HG02870 (cell line): ENCODE measurements around the gene LILRA6.
"Not testable (repeated sequence)": the region's sequence is repeated elsewhere in the genome, so short reads cannot be mapped to it uniquely, and the experiment has no call there.

ENCODE experiments used
- ATAC-seq: cut with Tn5 transposase; IDR thresholded peaks from one replicate; pipeline ENCODE4 v1.9.1; 2021; ENCODE audit warnings: mild to moderate bottlenecking, moderate library complexity; ENCODE audit not compliant: unreplicated experiment

LILRA6 gene

DNA sequence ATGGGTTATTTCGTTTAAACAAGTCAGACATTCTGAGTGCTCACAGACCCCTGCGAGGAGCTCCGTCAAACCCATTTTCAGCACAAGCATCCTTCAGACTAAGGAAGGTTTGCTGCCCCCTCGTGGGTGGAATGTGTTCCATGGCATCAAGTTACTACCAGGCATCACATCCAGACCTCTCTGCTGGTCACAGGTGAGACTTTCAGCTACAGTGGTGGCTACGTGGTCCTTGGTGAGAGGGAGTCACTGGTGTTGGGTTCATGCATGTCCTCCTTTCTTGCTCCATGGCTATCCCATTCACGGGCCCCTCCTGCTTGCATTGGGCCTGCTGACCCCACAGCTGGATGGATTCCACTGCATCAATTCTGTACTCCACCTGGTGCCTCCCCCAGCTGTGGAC lies 23.5 kb upstream of the LILRA6 start:
- ATAC-seq: no peak

DNA sequence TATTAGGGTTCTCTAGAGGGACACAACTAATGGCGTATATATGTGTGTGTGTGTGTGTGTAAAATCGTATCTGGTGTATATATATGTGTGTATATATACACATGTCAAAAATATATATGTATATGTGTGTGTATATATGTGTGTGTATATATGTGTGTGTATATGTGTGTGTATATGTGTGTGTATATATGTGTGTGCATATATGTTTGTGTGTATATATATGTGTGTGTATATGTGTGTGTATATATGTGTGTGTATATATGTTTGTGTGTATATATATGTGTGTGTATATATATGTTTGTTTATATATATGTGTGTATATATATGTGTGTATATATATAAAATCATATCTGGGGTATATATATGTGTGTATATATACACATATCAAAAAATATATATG lies 19.9 kb upstream of the LILRA6 start:
- no peak for ATAC-seq

DNA sequence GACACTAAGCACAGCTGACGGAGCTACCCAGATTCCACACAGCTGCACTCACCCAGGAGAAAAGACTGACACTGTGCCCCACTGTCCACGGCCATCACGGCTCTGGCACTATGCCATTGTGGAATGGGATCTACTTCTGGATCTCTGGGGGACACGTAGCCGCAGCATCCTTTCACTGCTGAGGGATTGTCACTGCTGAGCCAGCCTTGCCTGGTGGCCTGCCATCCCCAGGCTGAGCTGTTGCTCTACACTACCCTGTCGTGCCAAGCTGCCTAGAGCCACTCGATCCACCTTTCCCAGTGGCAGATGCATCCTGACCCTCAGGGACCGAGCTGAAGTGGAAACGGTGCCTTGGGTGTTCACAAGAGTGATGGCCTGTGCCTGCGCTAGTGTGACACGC lies 19.5 kb upstream of the LILRA6 start:
- ATAC-seq: no peak

DNA sequence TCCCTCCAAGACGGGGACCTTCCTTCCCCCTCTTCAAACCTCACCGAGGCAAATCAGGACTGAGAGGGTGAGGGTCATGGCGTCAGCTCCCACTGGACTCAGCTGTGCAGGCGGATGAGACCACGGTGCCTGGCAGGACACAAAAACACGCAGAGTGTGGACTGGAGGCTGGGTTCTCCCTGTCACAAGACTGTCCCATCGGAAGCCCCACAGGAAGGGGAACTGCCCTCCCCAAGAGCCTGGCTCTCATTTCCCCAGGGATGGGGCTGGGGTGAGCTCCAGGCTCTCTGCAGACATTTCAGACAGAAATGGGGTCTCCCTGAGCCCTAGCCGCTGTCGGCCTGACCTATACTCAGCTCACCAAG lies 14.5 kb upstream of the LILRA6 start, which contains the start of gene LILRB5:
TSS of gene LILRB5 (minus strand) at position 158 of the 365 bp plus-strand sequence. CDS start at position 78, 80 bp downstream.
- ATAC-seq: no peak

DNA sequence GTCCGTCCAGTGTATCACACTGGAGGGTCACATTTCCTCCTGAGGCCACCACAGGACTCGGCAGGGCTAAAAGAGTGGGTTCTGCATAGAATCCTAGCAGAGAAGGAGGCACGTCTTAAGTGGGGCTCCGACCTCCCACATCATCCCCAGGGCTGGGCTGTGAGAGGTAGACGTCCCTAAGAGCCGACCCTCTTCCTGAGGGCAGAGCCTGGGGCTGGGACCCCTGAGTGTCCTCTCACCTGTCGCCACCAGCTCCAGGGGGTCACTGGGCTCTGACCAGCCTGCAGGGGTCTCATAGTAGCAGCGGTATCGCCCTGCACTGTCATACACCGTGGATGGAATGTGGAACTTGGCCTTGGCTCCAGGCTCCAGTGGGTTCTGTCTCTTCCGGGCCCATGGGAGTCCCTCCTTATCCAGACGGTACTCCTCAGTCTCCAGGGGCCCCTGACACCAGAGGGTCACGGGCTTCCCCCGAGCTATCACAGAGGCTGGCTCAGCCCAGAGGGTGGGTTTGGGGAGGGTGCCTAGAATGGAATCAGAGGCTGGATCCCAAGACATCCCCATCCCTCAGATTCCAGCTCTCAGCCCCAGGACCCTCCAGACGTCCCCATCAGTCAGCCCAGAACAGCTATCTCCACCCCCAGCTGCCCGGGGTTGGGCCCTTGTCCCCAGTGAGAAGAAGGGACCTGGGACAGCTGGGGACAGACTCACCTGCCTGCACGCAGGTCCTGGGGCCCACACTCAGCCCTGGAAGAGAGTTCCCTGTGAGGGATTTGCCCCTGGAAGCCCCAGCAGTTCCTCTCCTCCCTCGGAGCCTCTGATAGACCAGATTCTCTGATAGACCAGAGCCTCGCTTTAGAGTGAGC lies 13.9 kb upstream of the LILRA6 start:
- ATAC-seq: no peak

DNA sequence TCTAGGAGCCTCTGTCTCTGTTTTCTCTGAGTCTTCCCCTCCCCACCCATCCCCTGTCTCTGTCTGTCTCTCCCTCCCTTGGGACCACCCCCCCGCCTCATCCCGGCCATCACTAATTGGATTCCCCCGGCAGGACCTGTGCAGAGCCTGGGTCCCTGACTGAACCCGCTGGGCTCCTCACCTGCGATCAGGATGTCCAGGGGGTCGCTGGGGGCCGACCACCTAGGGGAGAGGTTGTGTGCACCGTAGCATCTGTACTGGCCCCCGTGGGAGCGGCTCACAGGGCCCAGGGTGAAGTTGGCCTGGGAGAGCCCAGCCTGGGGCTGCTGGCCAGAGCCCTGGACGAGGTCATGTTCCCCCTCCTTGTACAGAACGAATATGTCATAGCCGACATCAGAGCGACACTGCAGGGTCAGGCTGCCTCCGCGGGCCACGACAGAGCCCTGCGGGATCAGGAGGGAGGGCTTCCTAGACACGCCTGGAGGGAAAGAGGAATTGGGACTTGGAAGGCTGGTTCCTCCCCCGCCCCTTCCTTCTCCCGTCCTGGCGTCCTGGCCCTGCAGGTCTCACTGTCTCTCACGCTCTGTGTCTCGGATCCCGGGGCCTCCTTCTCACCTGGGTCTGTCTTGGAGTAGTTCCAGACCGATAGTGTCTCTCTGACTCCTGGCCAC lies 12.7 kb upstream of the LILRA6 start:
- no peak for ATAC-seq

DNA sequence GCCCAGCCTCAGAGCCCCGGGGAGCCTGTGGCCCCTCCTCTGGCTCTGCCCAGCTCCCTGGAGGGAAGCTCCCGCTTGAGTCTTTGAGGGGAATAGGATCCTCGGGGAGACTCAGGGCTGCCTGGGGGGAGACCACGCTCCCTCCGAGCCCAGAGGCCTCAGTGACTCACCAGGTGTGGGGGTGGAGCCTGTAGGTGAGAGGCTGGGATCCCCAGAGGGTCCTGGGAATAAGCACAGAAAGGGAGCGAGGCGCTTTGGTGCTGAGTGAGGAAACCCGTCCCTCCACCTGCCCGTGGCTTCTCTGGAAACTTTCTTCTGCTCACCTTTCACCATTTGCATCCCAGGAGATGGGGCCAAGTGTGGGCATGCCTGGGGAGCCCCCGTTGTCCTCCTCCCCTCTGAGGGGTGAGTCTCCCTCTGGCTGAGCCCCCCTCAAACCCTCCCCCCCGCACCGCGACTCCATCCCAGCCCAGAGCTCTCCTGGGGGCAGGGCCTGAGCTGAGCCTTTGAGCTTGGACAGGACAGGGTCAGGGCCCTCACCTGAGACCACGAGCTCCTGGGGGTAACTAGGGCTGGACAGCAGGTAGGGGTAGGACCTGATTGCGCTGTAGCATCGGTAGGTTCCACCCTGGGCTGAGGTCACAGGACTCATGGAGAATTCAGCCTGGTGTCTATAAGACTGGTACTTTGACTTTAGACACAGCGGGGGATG lies 11.8 kb upstream of the LILRA6 start:
- ATAC-seq: no peak

DNA sequence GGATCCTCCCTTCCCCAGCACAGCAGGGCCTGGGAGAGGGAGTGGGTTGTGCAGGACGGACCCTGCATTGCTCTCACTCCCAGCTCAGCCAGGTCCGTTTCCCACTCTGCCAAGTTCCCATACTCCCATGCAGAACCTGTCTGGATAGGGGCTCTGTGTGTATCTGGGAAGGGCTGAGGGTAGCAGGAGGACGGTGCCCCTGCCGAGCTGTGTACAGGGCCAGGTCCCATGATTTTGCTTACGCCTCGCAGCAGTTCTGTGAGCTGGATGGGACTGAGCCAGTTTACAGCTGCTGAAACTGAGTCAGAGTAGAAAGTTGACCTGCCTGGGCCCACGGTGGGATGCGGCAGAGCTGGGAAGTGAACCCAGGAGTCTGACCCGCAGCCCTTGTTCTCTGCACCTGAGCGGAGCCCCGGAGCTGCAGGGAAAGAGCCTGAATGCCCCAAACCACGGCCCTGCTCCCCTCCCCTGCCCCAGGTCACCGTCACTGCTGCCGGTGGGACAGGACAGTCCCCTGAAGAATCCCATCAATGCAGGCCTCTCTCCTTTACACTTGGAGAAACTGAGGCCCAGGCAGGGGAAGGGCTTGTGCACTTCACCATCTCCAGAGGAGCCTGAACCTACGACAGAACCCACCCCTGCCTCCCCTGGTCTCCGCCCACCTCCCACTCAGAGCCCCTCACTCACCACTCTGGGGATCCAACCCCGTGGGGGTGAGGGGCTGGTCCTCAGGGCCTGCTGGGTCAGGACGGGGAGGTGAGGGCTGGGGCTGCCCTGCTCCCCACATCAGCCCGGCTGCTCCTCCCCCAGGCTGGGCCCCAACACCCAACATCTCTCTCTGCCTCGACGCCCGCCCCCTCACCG lies 11.0 kb upstream of the LILRA6 start:
- ATAC-seq: no peak

DNA sequence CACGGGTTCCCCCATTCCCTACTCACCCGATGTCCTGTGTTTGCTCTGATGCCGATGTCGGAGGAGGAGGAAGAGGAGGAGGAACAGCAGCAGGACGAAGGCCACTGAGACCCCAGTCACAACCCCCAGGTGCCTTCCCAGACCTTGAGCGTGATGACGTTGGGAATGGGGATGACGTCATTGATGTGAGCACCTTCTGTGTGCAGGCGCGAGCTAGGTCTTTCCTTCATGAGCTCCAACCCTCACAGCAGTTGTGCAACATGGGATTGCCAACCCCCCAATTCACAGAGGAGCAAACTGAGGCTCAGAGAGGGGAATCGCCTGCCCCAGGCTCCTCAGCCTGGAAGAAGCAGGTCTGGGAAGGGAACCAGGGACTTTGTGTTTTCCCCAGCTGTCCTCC lies 10.3 kb upstream of the LILRA6 start:
- ATAC-seq: no peak

DNA sequence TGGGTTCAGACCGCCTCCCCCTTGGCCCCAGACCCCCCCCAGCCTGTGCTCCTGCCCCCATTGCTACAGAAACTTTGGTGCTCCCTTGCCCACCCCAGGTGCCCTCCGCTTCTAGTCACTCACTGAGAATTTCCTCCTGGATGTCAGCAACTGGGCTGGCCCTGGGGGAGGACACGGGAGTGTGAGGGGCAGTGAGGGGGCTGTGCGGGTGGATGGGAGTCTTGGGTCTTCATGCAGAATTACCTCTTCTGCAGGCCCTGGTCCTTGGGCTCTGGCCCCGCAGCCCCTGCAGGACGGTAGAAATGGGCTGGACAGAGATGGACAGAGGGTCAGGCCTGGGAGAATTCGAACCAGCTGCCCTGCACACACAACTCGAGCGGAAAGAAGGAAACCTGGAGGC lies 9.7 kb upstream of the LILRA6 start:
- ATAC-seq: no peak

DNA sequence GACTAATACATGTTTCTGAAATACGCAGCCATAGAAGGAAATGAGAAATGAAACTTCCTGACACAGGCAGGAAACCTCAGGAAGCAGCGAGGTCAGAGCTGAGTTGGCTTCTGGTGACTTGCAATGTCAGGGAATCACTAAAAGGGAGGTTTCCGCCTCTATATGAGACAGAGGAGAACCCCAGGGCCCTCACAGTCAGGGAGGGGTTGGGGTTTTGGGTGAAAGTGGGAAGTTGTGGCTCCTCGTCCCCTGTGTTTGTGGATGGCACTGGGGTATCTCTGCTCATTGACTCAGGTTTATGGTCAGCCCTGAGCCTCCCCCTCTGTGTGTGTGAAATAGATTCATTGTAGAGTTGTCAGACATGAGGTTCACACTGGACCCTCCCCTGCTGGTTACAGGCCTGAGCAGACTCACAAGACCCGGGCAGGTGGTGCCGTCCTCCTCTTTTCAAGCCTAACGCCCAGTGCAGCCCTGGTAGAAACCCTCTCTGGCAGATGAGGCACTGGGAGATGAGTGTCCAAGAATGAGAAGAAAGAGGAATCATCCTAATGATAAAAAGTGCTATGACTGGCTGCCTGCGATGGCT lies 5.5 kb upstream of the LILRA6 start:
- ATAC-seq: no peak

DNA sequence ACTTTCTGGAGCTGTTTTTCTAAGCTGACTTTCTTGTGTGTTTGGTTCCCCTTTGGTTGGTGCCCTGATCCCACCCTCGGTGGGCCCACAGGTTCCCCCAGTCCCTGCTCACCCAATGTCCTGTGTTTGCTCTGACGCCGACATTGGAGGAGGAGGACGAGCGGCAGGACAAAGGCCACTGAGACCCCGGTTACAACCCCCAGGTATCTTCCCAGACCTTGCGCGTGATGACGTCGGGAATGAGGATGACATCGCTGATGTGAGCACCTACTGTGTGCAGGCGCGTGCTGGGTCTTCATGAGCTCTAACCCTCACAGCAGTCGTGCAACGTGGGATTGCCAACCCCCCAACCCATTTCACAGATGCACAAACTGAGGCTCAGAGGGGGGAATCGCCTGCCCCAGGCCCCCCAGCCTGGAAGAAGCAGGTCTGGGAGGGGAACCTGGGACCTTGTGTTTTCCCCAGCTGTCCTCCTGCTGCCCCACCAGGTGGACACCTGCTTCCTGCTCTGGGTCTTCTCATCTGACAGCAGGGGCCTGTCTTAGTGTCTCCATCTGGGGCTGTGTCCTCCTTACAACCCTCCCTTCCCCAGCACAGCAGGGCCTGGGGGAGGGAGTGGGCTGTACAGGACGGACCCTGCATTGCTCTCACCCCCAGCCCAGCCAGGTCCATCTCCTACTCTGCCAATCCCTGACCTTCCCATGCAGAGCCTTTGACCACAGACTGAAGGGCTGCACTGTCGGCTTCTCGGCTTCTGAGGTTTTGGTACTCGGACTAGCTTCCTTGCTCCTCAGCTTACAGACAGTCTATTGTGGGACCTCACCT lies 4.7 kb upstream of the LILRA6 start:
- ATAC-seq: no peak

DNA sequence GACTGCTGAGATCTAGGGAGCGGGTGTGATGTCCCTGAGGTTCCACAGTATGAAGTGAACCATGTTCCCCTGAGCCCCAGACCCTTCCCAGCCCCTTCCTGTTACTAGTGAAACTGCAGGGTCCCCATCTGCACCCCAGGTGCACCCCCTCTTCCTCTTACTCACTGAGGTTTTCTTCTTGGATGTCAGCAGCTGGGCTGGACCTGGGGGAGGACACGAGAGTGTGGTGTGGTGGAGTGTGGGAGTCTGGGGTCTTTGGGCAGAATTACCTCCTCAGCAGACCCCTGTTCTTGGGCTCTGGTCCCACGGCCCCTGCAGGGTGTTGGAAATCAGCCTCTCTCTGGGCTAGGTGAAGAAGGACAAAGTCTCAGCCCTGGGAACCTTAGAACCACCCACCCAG lies 3.3 kb upstream of the LILRA6 start:
- ATAC-seq: no peak

DNA sequence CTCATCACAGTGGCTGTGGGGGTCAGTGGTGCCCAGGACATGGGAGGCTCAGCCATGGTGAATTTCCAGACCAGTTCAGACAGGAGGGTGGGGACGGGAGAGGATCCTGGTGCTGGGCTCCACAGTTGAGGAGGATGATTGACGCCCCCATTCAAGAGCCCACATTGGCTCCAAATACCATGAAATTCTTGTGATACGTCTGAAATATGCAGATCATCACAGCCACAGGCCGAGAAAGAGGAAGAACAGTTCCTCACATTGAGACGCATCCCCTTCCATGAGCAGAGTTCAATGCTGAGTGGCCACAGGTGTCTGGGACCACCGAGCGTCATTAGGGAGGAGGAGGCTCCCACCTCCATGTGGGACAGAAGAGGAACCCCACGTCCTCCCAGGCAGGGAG lies 1.2 kb upstream of the LILRA6 start:
- ATAC-seq: not testable (repeated sequence)

DNA sequence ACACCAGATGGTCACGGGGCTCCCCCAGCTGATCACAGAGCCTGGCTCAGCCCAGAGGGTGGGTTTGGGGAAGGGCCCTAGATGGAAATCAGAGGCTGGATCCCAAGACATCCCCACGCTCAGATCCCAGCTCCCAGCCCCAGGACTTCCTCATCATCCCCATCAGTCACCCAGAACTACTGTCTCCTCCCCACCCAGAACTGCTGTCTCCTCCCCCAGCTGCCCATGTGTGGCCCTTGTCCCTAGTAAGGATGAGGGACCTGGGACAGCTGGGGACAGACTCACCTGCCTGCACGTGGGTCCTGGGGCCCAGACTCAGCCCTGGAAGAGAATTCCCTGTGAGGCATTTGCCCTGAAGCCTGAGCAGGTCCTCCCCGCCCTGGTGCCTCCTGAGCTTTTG lies 356 bp downstream of the LILRA6 start:
- ATAC-seq: not testable (repeated sequence)

DNA sequence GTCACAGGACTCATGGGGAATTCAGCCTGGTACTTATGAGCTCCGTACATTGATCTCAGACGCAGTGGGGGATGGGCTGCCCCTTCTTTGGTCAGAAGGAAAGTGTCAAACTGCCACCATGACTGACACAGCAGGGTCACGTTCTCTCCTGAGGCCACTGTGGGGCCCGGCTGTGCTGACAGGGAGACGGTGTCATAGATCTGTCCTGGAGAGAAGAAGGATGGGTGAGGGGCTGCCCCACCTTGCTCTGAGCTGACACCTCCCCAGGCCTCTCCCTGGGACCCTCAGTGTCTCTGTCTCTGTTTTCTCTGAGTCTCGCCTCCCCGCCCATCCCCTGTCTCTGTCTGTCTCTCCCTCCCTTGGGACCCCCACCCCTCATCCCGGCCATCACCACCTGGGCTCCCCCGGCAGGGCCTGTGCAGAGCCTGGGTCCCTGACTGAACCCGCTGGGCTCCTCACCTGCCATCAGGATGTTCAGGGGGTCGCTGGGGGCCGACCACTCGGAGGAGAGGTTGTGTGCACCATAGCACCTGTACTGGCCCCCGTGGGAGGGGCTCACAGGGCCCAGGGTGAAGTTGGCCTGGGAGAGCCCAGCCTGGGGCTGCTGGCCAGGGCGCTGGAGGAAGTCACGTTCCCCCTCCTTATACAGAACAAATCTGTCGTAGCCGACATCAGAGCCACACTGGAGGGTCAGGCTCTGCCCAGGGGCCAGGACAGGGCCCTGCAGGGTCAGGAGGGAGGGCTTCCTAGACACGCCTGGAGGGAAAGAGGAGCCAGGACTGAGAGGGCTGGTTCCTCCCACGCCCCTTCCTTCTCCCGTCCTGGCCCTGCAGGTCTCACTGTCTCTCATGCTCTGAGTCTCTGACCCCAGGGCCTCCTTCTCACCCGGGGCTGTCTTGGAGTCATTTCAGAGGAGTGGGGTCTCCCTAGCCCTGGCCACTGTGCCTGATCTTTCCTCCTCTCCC lies 1.9 kb downstream of the LILRA6 start:
- not testable (repeated sequence) for ATAC-seq

DNA sequence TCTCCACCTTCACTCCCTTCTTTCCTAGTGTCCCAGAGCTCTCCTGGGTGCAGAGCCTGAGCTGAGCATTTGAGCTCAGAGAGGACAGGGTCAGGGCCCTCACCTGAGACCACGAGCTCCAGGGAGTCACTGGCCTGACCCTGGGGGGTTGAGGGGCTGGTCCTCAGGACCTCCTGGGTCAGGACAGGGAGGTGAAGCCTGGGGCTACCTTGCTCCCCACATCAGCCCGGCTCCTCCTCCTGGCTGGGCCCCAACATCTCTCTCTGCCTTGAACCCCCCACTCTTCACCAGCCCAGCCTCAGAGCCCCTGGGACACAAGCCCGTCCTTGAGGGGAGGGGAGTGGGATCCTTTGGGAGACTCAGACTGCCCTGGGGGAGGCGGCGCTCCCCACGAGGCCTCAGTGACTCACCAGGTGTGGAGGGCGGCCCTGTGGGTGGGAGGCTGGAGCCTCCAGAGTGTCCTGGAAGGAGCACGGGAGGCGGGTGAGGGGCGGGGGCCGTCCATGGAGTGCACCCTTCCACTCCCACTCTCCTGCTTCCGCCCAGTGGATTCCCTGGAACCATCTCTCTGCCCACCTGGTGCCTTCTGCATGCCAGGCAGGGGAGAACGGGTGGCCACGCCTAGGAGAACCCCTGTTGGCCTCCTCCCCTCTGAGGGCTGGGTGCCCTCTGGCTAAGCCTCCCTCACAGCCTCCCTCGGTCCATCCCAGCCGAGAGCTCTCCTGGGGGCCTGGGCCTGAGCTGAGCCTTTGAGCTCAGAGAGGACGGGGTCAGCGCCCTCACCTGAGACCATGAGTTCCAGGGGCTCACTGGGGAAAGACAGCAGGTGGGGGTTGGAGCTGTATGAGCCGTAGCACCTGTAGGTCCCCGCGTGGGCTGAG lies 2.9 kb downstream of the LILRA6 start:
- not testable (repeated sequence) for ATAC-seq
